Activated naive CD4-positive, alpha-beta T cell treated with anti-CD3 and anti-CD28 coated beads, Interleukin-2, amount 50 U/mL, for 16 hours (primary cell): ENCODE results near the gene ZSCAN10.

ENCODE experiments used
- DNase-seq: peaks from one replicate; pipeline ENCODE4 v3.0.0-alpha.2; 2020

Gene ZSCAN10

GRCh38 chr16:3101841-3102470 is 2.9 kb upstream of the ZSCAN10 start:
- DNase-seq = no peak

- DNase-seq = peak; percentile 34
These were observed 2.1 kb upstream of the ZSCAN10 start for GRCh38 chr16:3101018-3101840.

- peak; percentile 91 for DNase-seq
These were observed 822 bp upstream of the ZSCAN10 start for GRCh38 chr16:3099732-3100499.

- DNase-seq = no peak
These were observed 269 bp upstream of the ZSCAN10 start for GRCh38 chr16:3099395-3099731.

- DNase-seq = no peak
These were observed 1.8 kb downstream of the ZSCAN10 start for GRCh38 chr16:3097266-3097665.

- no peak for DNase-seq
These were observed 2.7 kb downstream of the ZSCAN10 start for GRCh38 chr16:3096362-3096761.

- peak; percentile 46 for DNase-seq
These were observed 3.2 kb downstream of the ZSCAN10 start for GRCh38 chr16:3095869-3096268.

- DNase-seq = peak; percentile 48
These were observed 4.6 kb downstream of the ZSCAN10 start for GRCh38 chr16:3094289-3095027.

- DNase-seq = no peak
These were observed 6.6 kb downstream of the ZSCAN10 start for GRCh38 chr16:3092501-3092941.

GRCh38 chr16:3091551-3091950 is 7.5 kb downstream of the ZSCAN10 start:
- DNase-seq = no peak

GRCh38 chr16:3089717-3090592 is 9.1 kb downstream of the ZSCAN10 start:
- no peak for DNase-seq

GRCh38 chr16:3088925-3089716 is 10.0 kb downstream of the ZSCAN10 start:
- DNase-seq = no peak

- DNase-seq = no peak
These were observed 10.6 kb downstream of the ZSCAN10 start for GRCh38 chr16:3088450-3088849.

GRCh38 chr16:3087243-3088235 is 11.6 kb downstream of the ZSCAN10 start:
- DNase-seq = no peak

GRCh38 chr16:3086596-3087242 is 12.4 kb downstream of the ZSCAN10 start:
- peak; percentile 40 for DNase-seq

- no peak for DNase-seq
These were observed 13.1 kb downstream of the ZSCAN10 start for GRCh38 chr16:3085868-3086595.

GRCh38 chr16:3084969-3085670 is 14.0 kb downstream of the ZSCAN10 start:
- no peak for DNase-seq

GRCh38 chr16:3084491-3084890 is 14.6 kb downstream of the ZSCAN10 start:
- DNase-seq = no peak
